ENCODE data around the gene IQGAP1.

The IQGAP1 gene

GRCh38 chr15:90470453-90470852 is 82.4 kb downstream of the IQGAP1 start:
- CTCF ChIA-PET, result interaction anchor here (0.8 kb wide), 1 partner anchor 9 kb away, joined by 3 read pairs; no protein-coding TSS in a partner anchor
- no peak for TF ChIP-seq FOXM1 (IDR thresholded peaks at IDR 0.05; ENCODE audit: borderline replicate concordance)
- no peak for TF ChIP-seq PKNOX1 (IDR thresholded peaks at IDR 0.05)
- no peak for TF ChIP-seq FOXA1 (IDR thresholded peaks at IDR 0.05)
- TF ChIP-seq FOXK2 (IDR thresholded peaks at IDR 0.05), result no peak
- no peak for TF ChIP-seq ZNF384 (IDR thresholded peaks at IDR 0.05)
- TF ChIP-seq BHLHE40 (IDR thresholded peaks at IDR 0.05; ENCODE audit: borderline replicate concordance), result no peak
- TF ChIP-seq ARNT (IDR thresholded peaks at IDR 0.05), result no peak
- TF ChIP-seq SUZ12 (IDR thresholded peaks at IDR 0.05), result no peak
- no peak for TF ChIP-seq ELF4 (IDR thresholded peaks at IDR 0.05)
- no peak for TF ChIP-seq TARDBP (IDR thresholded peaks at IDR 0.05)
- TF ChIP-seq LEF1 (IDR thresholded peaks at IDR 0.05; ENCODE audit: borderline replicate concordance), result no peak
- TF ChIP-seq CTBP1 (IDR thresholded peaks at IDR 0.05; ENCODE audit: borderline replicate concordance), result no peak
- no peak for TF ChIP-seq NFRKB (IDR thresholded peaks at IDR 0.05)
- TF ChIP-seq L3MBTL2 (conservative IDR thresholded peaks at IDR 0.05), result no peak
- no peak for DNase-seq (ENCODE audit: extremely low spot score)
- POLR2A ChIA-PET, result no interaction called here

- TF ChIP-seq NFRKB (IDR thresholded peaks at IDR 0.05) (no peak), HDGF (IDR thresholded peaks at IDR 0.05; ENCODE audit: borderline replicate concordance) (no peak), FOXA1 (IDR thresholded peaks at IDR 0.05) (no peak), TARDBP (IDR thresholded peaks at IDR 0.05) (no peak), BHLHE40 (IDR thresholded peaks at IDR 0.05; ENCODE audit: borderline replicate concordance) (no peak), FOXK2 (IDR thresholded peaks at IDR 0.05) (no peak), ZNF384 (IDR thresholded peaks at IDR 0.05) (no peak), FOXM1 (IDR thresholded peaks at IDR 0.05; ENCODE audit: borderline replicate concordance) (no peak), CTBP1 (IDR thresholded peaks at IDR 0.05; ENCODE audit: borderline replicate concordance) (no peak), SP1 (IDR thresholded peaks at IDR 0.05) (no peak), L3MBTL2 (conservative IDR thresholded peaks at IDR 0.05) (no peak), SUZ12 (IDR thresholded peaks at IDR 0.05) (no peak), ELF4 (IDR thresholded peaks at IDR 0.05) (no peak), ARNT (IDR thresholded peaks at IDR 0.05) (no peak), LEF1 (IDR thresholded peaks at IDR 0.05; ENCODE audit: borderline replicate concordance) (no peak)
- CTCF ChIA-PET, result interaction anchor here (0.8 kb wide), 1 partner anchor 8 kb away, joined by 3 read pairs; no protein-coding TSS in a partner anchor
- no peak for DNase-seq (ENCODE audit: extremely low spot score)
- POLR2A ChIA-PET, result no interaction called here
Measured at GRCh38 chr15:90471126-90471525, 83.1 kb downstream of the IQGAP1 start.

- no peak for DNase-seq (ENCODE audit: extremely low spot score)
- ChIA-PET POLR2A (no interaction called here), CTCF (no interaction called here)
- TF ChIP-seq TARDBP (IDR thresholded peaks at IDR 0.05), result no peak
- TF ChIP-seq FOXA1 (IDR thresholded peaks at IDR 0.05), result no peak
- no peak for TF ChIP-seq SUZ12 (IDR thresholded peaks at IDR 0.05)
- no peak for TF ChIP-seq CTBP1 (IDR thresholded peaks at IDR 0.05; ENCODE audit: borderline replicate concordance)
- TF ChIP-seq ELF4 (IDR thresholded peaks at IDR 0.05), result no peak
- TF ChIP-seq SP1 (IDR thresholded peaks at IDR 0.05), result no peak
- no peak for TF ChIP-seq NFRKB (IDR thresholded peaks at IDR 0.05)
- no peak for TF ChIP-seq BHLHE40 (IDR thresholded peaks at IDR 0.05; ENCODE audit: borderline replicate concordance)
- no peak for TF ChIP-seq HDGF (IDR thresholded peaks at IDR 0.05; ENCODE audit: borderline replicate concordance)
- no peak for TF ChIP-seq LEF1 (IDR thresholded peaks at IDR 0.05; ENCODE audit: borderline replicate concordance)
- TF ChIP-seq FOXK2 (IDR thresholded peaks at IDR 0.05), result no peak
- TF ChIP-seq ARNT (IDR thresholded peaks at IDR 0.05), result no peak
- TF ChIP-seq L3MBTL2 (conservative IDR thresholded peaks at IDR 0.05), result no peak
- TF ChIP-seq ZNF384 (IDR thresholded peaks at IDR 0.05), result no peak
- no peak for TF ChIP-seq FOXM1 (IDR thresholded peaks at IDR 0.05; ENCODE audit: borderline replicate concordance)
- no peak for TF ChIP-seq PKNOX1 (IDR thresholded peaks at IDR 0.05)
Measured at GRCh38 chr15:90471769-90472168, 83.7 kb downstream of the IQGAP1 start.

GRCh38 chr15:90478846-90479481 is 90.9 kb downstream of the IQGAP1 start:
- no peak for TF ChIP-seq FOXA1 (IDR thresholded peaks at IDR 0.05)
- no peak for TF ChIP-seq PKNOX1 (IDR thresholded peaks at IDR 0.05)
- TF ChIP-seq FOXM1 (IDR thresholded peaks at IDR 0.05; ENCODE audit: borderline replicate concordance), result no peak
- no peak for TF ChIP-seq FOXK2 (IDR thresholded peaks at IDR 0.05)
- no peak for TF ChIP-seq L3MBTL2 (conservative IDR thresholded peaks at IDR 0.05)
- no peak for TF ChIP-seq CTBP1 (IDR thresholded peaks at IDR 0.05; ENCODE audit: borderline replicate concordance)
- TF ChIP-seq TARDBP (IDR thresholded peaks at IDR 0.05), result no peak
- no peak for TF ChIP-seq SP1 (IDR thresholded peaks at IDR 0.05)
- no peak for TF ChIP-seq NFRKB (IDR thresholded peaks at IDR 0.05)
- no peak for TF ChIP-seq ELF4 (IDR thresholded peaks at IDR 0.05)
- TF ChIP-seq HDGF (IDR thresholded peaks at IDR 0.05; ENCODE audit: borderline replicate concordance), result no peak
- TF ChIP-seq ARNT (IDR thresholded peaks at IDR 0.05), result no peak
- no peak for TF ChIP-seq ZNF384 (IDR thresholded peaks at IDR 0.05)
- no peak for TF ChIP-seq BHLHE40 (IDR thresholded peaks at IDR 0.05; ENCODE audit: borderline replicate concordance)
- TF ChIP-seq SUZ12 (IDR thresholded peaks at IDR 0.05), result no peak
- TF ChIP-seq LEF1 (IDR thresholded peaks at IDR 0.05; ENCODE audit: borderline replicate concordance), result no peak
- CTCF ChIA-PET, result interaction anchor here (0.7 to 1.5 kb wide), 4 partner anchors 8 to 158 kb away, joined by 3 to 7 read pairs (median 4); no protein-coding TSS in a partner anchor
- POLR2A ChIA-PET, result no interaction called here
- no peak for DNase-seq (ENCODE audit: extremely low spot score)

- POLR2A ChIA-PET, result no interaction called here
- CTCF ChIA-PET, result interaction anchor here (0.7 to 1.5 kb wide), 3 partner anchors 9 to 159 kb away, joined by 3 to 7 read pairs (median 4); no protein-coding TSS in a partner anchor
- TF ChIP-seq ZNF384 (IDR thresholded peaks at IDR 0.05) (no peak), SP1 (IDR thresholded peaks at IDR 0.05) (no peak), FOXA1 (IDR thresholded peaks at IDR 0.05) (no peak), ELF4 (IDR thresholded peaks at IDR 0.05) (no peak), BHLHE40 (IDR thresholded peaks at IDR 0.05; ENCODE audit: borderline replicate concordance) (no peak), FOXK2 (IDR thresholded peaks at IDR 0.05) (no peak), HDGF (IDR thresholded peaks at IDR 0.05; ENCODE audit: borderline replicate concordance) (no peak), FOXM1 (IDR thresholded peaks at IDR 0.05; ENCODE audit: borderline replicate concordance) (no peak), L3MBTL2 (conservative IDR thresholded peaks at IDR 0.05) (no peak), SUZ12 (IDR thresholded peaks at IDR 0.05) (no peak), NFRKB (IDR thresholded peaks at IDR 0.05) (no peak), CTBP1 (IDR thresholded peaks at IDR 0.05; ENCODE audit: borderline replicate concordance) (no peak), TARDBP (IDR thresholded peaks at IDR 0.05) (no peak), PKNOX1 (IDR thresholded peaks at IDR 0.05) (no peak), ARNT (IDR thresholded peaks at IDR 0.05) (no peak), LEF1 (IDR thresholded peaks at IDR 0.05; ENCODE audit: borderline replicate concordance) (no peak)
- no peak for DNase-seq (ENCODE audit: extremely low spot score)
Measured at GRCh38 chr15:90479656-90480055, 91.6 kb downstream of the IQGAP1 start.

Data from HEK293T (cell line).